ENCODE data around the gene AIG1.

AIG1 gene

DNA sequence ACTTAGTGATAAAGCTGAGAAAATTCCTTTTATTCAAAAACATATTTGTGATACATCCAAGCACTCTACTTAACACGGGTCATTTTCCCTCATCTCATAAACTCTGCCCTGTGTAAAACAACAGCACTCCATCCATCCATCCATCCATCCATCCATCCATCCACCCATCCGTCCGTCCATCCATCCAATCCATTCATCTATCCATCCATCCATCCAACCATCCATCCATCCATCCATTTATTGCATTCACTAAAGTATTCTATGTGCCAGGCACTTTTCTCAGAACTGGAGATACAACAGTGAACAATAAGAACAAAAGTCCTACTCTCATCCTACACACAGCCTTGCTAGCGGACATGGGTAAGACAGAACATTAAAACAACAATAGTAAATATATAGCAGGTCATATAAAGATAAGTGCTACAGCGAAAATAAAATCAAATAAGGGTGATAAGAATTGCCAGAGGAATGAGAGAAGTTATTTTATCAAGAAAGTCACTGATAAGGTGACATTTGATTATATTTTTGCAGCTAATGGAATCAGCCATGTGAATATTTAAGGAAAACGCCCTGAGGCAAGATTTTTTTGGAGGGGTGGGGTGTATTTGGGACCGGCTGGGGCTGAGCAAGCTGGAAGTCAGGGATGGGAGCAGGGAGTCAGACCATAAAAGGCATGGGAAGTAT, 311.7 kb downstream of the AIG1 start:
- no peak for DNase-seq (ENCODE audit: low read depth)

DNA sequence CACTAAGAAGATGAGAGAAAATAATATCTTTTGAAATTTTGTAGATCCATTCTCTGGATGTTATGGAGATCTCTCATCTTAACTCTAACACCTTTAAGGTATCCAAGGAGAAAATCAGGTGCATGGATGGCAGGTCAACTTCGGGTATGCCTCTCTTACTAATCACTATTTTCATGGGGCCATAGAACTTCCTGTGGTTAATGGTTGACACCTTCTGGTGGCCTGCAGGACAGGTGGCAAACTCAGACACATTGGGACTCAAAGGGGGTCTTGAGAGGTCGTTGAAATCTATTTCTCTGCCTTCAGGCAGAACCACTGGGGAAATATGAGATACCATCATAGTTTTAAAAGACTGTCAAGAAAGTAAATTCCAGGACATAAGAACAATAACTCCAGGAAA, 313.3 kb downstream of the AIG1 start:
- no peak for DNase-seq (ENCODE audit: low read depth)

GRCh38 chr6:143375022-143375585, 314.4 kb downstream of the AIG1 start:
- DNase-seq (ENCODE audit: low read depth): no peak

- DNase-seq (ENCODE audit: low read depth): no peak
Observed at GRCh38 chr6:143376375-143376774, 315.7 kb downstream of the AIG1 start.

- DNase-seq (ENCODE audit: low read depth): no peak
Observed at GRCh38 chr6:143376861-143377260, 316.2 kb downstream of the AIG1 start.

DNA sequence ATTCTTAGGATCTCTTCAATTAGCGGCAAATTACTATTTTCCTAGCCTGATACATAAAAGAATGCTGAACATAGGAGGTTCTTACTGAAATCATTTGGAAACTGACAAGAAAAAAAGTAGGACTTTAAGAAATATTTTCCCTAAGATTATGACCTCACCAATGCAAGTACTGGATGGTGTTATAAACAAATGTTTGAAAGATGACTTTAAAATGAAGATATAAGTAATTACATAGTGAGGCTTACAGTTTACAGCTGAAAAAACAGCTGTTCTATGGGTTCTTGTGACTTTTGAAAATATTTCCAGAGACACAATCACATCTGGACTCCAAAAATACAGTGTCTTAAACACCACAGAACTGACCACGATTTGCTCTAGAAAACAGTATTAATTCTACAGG, 324.9 kb downstream of the AIG1 start:
- DNase-seq (ENCODE audit: low read depth): no peak

DNA sequence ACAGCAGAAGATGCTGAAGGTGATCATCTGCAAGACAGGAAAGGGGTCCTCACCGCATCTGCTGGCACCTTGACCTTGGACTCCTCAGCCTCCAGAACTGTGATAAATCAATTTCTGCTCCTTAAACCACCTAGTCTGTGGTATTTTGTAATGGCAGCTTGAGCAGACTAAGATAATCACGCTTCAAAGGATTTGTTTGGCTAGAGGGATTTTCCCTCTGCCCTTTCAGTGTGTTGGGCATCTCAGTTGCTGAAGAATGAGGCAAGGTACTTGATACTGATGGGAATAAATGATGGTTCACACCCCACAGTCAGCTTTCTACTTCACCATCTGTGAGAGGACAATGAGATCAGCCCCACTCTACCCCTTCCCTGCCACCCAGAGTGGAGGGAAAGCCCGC, 329.6 kb downstream of the AIG1 start:
- DNase-seq (ENCODE audit: low read depth): no peak

All from stimulated activated CD8-positive, alpha-beta memory T cell treated with anti-CD3 and anti-CD28 coated beads, Interleukin-12 subunit alpha, Interleukin-12 subunit beta, amount 100 ng/mL, for 1 hour (primary cell).